Suprapubic skin (tissue), 4 donors: ENCODE measurements around the gene TSSC4. TPM values are rescaled to one million over a fixed set of nuclear protein-coding genes. Genes with fewer than 3 reads are reported as not detected.
A peak's percentile ranks its signal among the peaks of the same experiment; 100 is the strongest.

ENCODE experiments used
- DNase-seq, 2 donors: peaks; one replicate each; pipeline ENCODE4 v3.0.0-alpha.2; 2019; ENCODE audit warnings: low spot score in 2 of 2
- H3K27ac ChIP-seq: fragments of 200-600 bp; sonication (generic); one replicate; pipeline ENCODE4 v1.5.1; 2019
- H3K27me3 ChIP-seq: fragments of 200-600 bp; sonication (generic); one replicate; pipeline ENCODE4 v1.5.1; 2019
- H3K36me3 ChIP-seq: fragments of 200-600 bp; sonication (generic); one replicate; pipeline ENCODE4 v1.5.1; 2019
- H3K4me1 ChIP-seq: fragments of 200-600 bp; sonication (generic); one replicate; pipeline ENCODE4 v1.5.1; 2019
- H3K4me3 ChIP-seq: fragments of 200-600 bp; sonication (generic); one replicate; pipeline ENCODE4 v1.5.1; 2019; ENCODE audit warnings: mild to moderate bottlenecking
- H3K9me3 ChIP-seq: fragments of 200-600 bp; sonication (generic); one replicate; pipeline ENCODE4 v1.5.1; 2019
- CTCF ChIP-seq, 2 donors: fragments of 200-600 bp in 1 of 2; fragments of 450-650 bp in 1 of 2; sonication (generic) in 1 of 2; IDR thresholded peaks; one replicate each; pipeline ENCODE4 v1.5.1; 2016 to 2019; ENCODE audit warnings: antibody characterized with exemption in 2 of 2, mild to moderate bottlenecking in 1 of 2, moderate library complexity in 1 of 2
- EP300 ChIP-seq: sonication (generic); formaldehyde crosslinking; IDR thresholded peaks from one replicate; pipeline ENCODE4 v1.6.1; 2017; ENCODE audit warnings: antibody characterized with exemption
- POLR2A ChIP-seq, 2 donors: fragments of 450-650 bp; IDR thresholded peaks; one replicate each; pipeline ENCODE4 v1.6.1; 2017; ENCODE audit warnings: antibody characterized with exemption in 2 of 2, mild to moderate bottlenecking in 2 of 2, moderate library complexity in 2 of 2
- POLR2AphosphoS5 ChIP-seq, 3 donors: sonication (generic); formaldehyde crosslinking; IDR thresholded peaks; one replicate each; pipeline ENCODE4 v1.6.1; 2017; ENCODE audit warnings: antibody characterized with exemption in 3 of 3
- WGBS: methylation state at CpG from one replicate; pipeline ENCODE4 v1.1.5; 2018; 5-methylcytosine and 5-hydroxymethylcytosine counted together
- total RNA-seq, 4 donors: library from RNA; depleted of rRNA; stranded (reverse); fragments of >200 nt; gene quantifications; one replicate each; pipeline ENCODE4 v1.1.0, GENCODE V29; 2016

The TSSC4 gene
- total RNA-seq, 4 donors from 2014 or later = 25.7 to 60.9 (median 51.4) TPM

DNA sequence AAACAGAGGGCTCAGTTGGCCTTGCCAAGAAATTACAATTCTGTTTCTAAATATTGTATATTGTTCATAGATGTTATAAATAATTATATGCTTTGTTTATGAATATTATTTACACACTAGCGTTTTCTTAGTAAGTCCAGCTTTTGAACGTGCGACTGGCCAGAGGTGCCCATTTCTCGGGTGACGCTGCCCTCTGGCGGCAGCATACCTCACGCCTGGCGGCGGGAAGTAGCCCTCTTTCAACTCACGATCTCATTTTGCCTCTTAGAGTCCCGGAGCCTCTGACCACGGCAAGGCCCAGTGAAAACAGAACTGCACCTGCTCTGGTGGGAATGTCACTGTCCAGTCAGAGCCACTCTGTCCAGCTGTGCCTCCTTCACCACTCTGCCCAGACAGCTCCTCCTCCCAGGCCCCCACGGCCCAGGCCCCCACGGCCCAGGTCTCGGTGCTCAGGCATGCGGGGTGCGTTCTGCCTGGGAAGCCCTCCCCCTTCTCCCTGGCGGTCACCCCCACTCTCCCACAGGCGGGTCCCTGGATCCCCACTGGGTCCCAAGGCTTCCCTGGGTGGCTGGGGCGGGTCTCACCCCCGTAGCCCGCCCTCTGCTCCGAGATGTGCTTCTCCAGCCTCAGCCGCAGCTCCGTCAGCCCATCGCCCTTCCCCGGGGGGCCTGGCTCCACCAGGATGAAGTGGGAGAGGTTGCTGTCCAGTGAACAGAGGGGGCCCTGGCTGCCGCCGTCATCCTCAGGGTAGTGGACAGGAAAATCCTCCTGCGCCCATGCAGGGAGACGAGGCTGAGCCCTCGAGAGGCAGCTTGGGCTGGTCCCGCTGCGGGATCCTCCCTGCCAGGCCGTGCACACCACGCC is 19.3 kb downstream of the TSSC4 start:
- Histone ChIP-seq H3K27me3 (peaks cover 9% of the 10 kb centered on the region), H3K4me3 (no peak overlapping the region), H3K36me3 (no peaks in the 10 kb centered on the region), H3K4me1 (peaks cover 9% of the 10 kb centered on the region), H3K9me3 (no peaks in the 10 kb centered on the region), H3K27ac (no peak overlapping the region)
- no peak for TF ChIP-seq POLR2A (IDR thresholded peaks at IDR 0.05)
- no peak for TF ChIP-seq POLR2AphosphoS5 (IDR thresholded peaks at IDR 0.05)
- TF ChIP-seq CTCF (IDR thresholded peaks at IDR 0.05) = peak; percentile 78 to 79
- TF ChIP-seq EP300 = no peak
- 48% methylated on average over 30 of the region's 36 CpGs for WGBS
- DNase-seq = no peak

GRCh38 chr11:2420502-2421225 is 20.1 kb downstream of the TSSC4 start:
- no peak for DNase-seq
- Histone ChIP-seq H3K4me3 (no peak overlapping the region), H3K27ac (no peak overlapping the region), H3K9me3 (no peaks in the 10 kb centered on the region), H3K4me1 (peaks cover 9% of the 10 kb centered on the region), H3K36me3 (no peaks in the 10 kb centered on the region), H3K27me3 (peaks cover 9% of the 10 kb centered on the region)
- WGBS = 14% methylated on average over 16 of the region's 44 CpGs
- TF ChIP-seq EP300 (no peak), POLR2AphosphoS5 (IDR thresholded peaks at IDR 0.05) (no peak), CTCF (IDR thresholded peaks at IDR 0.05) (peak; percentile 63 to 93)

DNA sequence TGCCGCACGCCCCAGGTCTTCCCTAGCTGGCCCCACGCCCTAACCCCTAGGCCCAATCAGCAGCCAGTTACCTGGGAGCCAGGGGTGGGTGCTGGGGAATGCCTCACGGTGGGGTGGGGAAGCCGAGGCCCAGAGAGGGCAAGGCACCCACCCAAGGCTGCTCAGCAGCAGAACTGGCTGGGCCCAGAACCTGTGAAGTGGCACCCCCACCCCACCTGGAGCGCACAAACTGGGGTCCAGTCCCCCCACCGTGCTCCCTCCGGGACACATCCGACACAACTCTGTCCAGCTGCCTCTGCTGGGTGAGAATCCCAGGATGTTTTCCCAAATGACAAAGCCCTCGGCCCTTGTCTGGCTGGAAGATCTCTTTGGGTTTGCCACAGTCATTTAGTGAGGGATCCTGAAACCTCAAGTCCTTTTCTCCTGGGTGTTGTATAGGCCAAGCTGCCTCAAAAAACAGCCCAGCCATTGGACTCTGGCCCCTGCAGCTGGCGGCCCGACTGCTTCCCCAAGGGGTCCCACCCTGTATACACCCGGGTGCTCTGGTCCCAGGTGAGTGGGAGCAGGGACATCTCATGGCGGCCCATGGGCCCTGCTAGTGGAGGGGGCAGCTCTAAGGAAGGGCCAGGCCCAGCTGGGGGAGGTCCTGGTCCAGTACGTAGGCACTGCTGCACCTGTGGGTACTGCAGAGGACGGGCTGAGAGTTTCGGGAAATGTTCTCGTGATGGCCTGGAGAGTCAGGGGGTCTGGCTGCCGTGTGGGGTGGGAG is 20.9 kb downstream of the TSSC4 start:
- no peak for DNase-seq
- H3K36me3 ChIP-seq = no peaks in the 10 kb centered on the region
- no peak for TF ChIP-seq POLR2A (IDR thresholded peaks at IDR 0.05)
- TF ChIP-seq CTCF (IDR thresholded peaks at IDR 0.05) = no peak
- no peak for TF ChIP-seq EP300
- no peak for TF ChIP-seq POLR2AphosphoS5 (IDR thresholded peaks at IDR 0.05)
- H3K9me3 ChIP-seq = no peaks in the 10 kb centered on the region
- H3K4me1 ChIP-seq = peaks cover 9% of the 10 kb centered on the region
- peaks cover 10% of the 10 kb centered on the region for H3K27me3 ChIP-seq
- 80% methylated on average over 8 of the region's 19 CpGs for WGBS
- H3K4me3 ChIP-seq = no peak overlapping the region
- no peak overlapping the region for H3K27ac ChIP-seq

DNA sequence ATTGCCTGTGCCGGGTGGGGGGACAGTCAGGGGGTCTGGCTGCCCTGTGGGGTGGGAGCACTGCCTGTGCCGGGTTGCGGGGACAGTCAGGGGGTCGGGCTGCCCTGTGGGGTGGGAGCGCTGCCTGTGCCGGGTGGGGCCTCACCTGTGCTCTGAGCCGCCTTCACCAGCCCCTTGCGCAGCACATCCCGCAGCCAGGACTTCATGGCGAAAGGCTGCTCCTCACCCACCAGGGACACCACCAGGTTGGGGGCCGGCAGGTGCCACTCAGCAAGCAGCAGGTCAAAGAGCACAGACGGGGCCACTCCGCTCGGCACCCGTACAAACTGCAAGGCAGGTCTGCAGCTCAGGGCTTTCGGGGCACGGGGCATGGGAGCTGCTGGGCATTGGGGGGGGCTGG is 21.4 kb downstream of the TSSC4 start:
- TF ChIP-seq POLR2A (IDR thresholded peaks at IDR 0.05) (no peak), POLR2AphosphoS5 (IDR thresholded peaks at IDR 0.05) (no peak), CTCF (IDR thresholded peaks at IDR 0.05) (no peak)
- 79% methylated on average over 6 of the region's 17 CpGs for WGBS
- H3K36me3 ChIP-seq = no peaks in the 10 kb centered on the region
- no peak for DNase-seq
- H3K27ac ChIP-seq = no peak overlapping the region
- no peaks in the 10 kb centered on the region for H3K9me3 ChIP-seq
- peaks cover 10% of the 10 kb centered on the region for H3K4me1 ChIP-seq
- peaks cover 12% of the 10 kb centered on the region for H3K27me3 ChIP-seq
- H3K4me3 ChIP-seq = no peak overlapping the region
